HepG2 (cell line): ENCODE measurements around the gene DAPK1. TPM values are rescaled to one million over a fixed set of nuclear protein-coding genes. Genes with fewer than 3 reads are reported as not detected.

Experiments used
- ATAC-seq: fragments of 200-7000 bp; cut with Tn5 transposase; 3 replicates; pipeline ENCODE4 v1.9.1; 2020; ENCODE audit warnings: mild to moderate bottlenecking, moderate library complexity
- BruUV-seq: library from RNA; stranded (reverse); fragments of 400-500 nt; replicated peaks from 2 replicates; lab custom pipeline; 2021; lab: Mats Ljungman, UMichigan
- CTCF ChIA-PET: fragments of 300-600 bp; formaldehyde crosslinking; extraction: SDS; loops from one replicate; lab custom pipeline; 2021; ENCODE audit warnings: low total read pairs, inconsistent platforms, low intra/inter-chr PET ratio; lab: Yijun Ruan, JAX
- POLR2A ChIA-PET: fragments of 350-600 bp; sonication (Branson Sonifier 250); formaldehyde crosslinking; loops from one replicate; lab custom pipeline; 2020; ENCODE audit warnings: antibody characterized with exemption, inconsistent platforms; lab: Yijun Ruan, JAX
- DNase-seq: peaks from one replicate; pipeline ENCODE4 v3.0.0-alpha.2; 2015; ENCODE audit warnings: low spot score
- FAIRE-seq: peaks from 3 replicates; lab custom pipeline; 2011; peaks lifted over from hg19 to GRCh38; lab: Jason Lieb, UNC
- H2AFZ ChIP-seq: one replicate; pipeline ENCODE4 v1.6.1; 2011; ENCODE audit warnings: low read length, inconsistent platforms
- H3K27ac ChIP-seq: fragments of 300-600 bp; 3 replicates; pipeline ENCODE4 v1.8.0; 2011; ENCODE audit warnings: mixed run types, mild to moderate bottlenecking, mixed read lengths, low read length, inconsistent platforms; ENCODE audit not compliant: insufficient read depth; ENCODE audit errors: extremely low read length
- H3K27me3 ChIP-seq, 2 experiments: fragments of 200-600 bp in 1 of 2; 2 replicates in 1 of 2; 3 replicates in 1 of 2; pipeline versions ENCODE4 v1.6.0 to v1.8.0; 2011; ENCODE audit warnings: low read length in 2 of 2, mild to moderate bottlenecking in 2 of 2, moderate library complexity in 2 of 2, inconsistent platforms in 1 of 2; ENCODE audit not compliant: insufficient read depth in 2 of 2, control insufficient read depth in 1 of 2
- H3K36me3 ChIP-seq, 2 experiments: fragments of 200-600 bp in 1 of 2; replicated peaks in 1 of 2; 2 replicates in 1 of 2; 3 replicates in 1 of 2; pipeline versions ENCODE4 v1.5.1 to v1.8.0; 2011; ENCODE audit warnings: low read length in 2 of 2, inconsistent platforms in 1 of 2; ENCODE audit not compliant: insufficient read depth in 2 of 2, control insufficient read depth in 1 of 2
- H3K4me1 ChIP-seq: 2 replicates; pipeline ENCODE4 v1.5.1; 2012; ENCODE audit warnings: low read length, inconsistent platforms; ENCODE audit not compliant: insufficient read depth
- H3K4me2 ChIP-seq: 2 replicates; pipeline ENCODE4 v1.6.0; 2011; ENCODE audit warnings: low read depth, low read length, inconsistent platforms
- H3K4me3 ChIP-seq, 3 experiments: fragments of 200-600 bp in 1 of 3; sonication (generic), shearing (Covaris generic) in 1 of 3; replicated peaks in 1 of 3; 2 replicates each; pipeline ENCODE4 v1.5.1; 2011 to 2016; ENCODE audit warnings: low read length in 3 of 3, inconsistent platforms in 2 of 3, low read depth in 2 of 3, mild to moderate bottlenecking in 2 of 3, control low read depth in 1 of 3, mixed read lengths in 1 of 3; ENCODE audit not compliant: insufficient read depth in 1 of 3
- H3K79me2 ChIP-seq: one replicate; pipeline ENCODE4 v1.6.1; 2011; ENCODE audit warnings: low read length, inconsistent platforms; ENCODE audit not compliant: insufficient read depth
- H3K9ac ChIP-seq: 2 replicates; pipeline ENCODE4 v1.6.0; 2011; ENCODE audit warnings: mild to moderate bottlenecking, low read depth, low read length, inconsistent platforms; ENCODE audit not compliant: insufficient read depth
- H3K9me3 ChIP-seq: 2 replicates; pipeline ENCODE4 v1.5.1; 2012; ENCODE audit warnings: mild to moderate bottlenecking, low read length
- H4K20me1 ChIP-seq: 2 replicates; pipeline ENCODE4 v1.6.0; 2011; ENCODE audit warnings: inconsistent platforms, mild to moderate bottlenecking, low read length, moderate library complexity; ENCODE audit not compliant: insufficient read depth
- ELF3 ChIP-seq: IDR thresholded peaks from 2 replicates; pipeline ENCODE4 v1.6.1; 2016; ENCODE audit warnings: missing genetic modification reagents, missing compliant biosample characterization
- HMG20A ChIP-seq: IDR thresholded peaks from 2 replicates; pipeline ENCODE4 v1.6.1; 2016; ENCODE audit warnings: borderline replicate concordance
- NFYB ChIP-seq: sonication (generic); formaldehyde crosslinking; IDR thresholded peaks from 2 replicates; pipeline ENCODE4 v1.4.0; 2020; ENCODE audit warnings: missing genetic modification reagents
- RFX1 ChIP-seq: fragments of 450-650 bp; IDR thresholded peaks from 2 replicates; pipeline ENCODE4 v1.6.1; 2017
- SAP130 ChIP-seq: IDR thresholded peaks from 2 replicates; pipeline ENCODE4 v1.6.1; 2016; ENCODE audit warnings: low read depth
- SETDB1 ChIP-seq: sonication (generic); formaldehyde crosslinking; IDR thresholded peaks from 2 replicates; pipeline ENCODE4 v1.5.1; 2020; ENCODE audit warnings: missing genetic modification reagents, mild to moderate bottlenecking, borderline replicate concordance
- SOX5 ChIP-seq: IDR thresholded peaks from 2 replicates; pipeline ENCODE4 v1.6.1; 2016; ENCODE audit warnings: borderline replicate concordance
- ZBTB7A ChIP-seq: sonication (generic); formaldehyde crosslinking; IDR thresholded peaks from 2 replicates; pipeline ENCODE4 v1.8.0; 2022; ENCODE audit warnings: mild to moderate bottlenecking, missing genetic modification reagents
- ZMAT3 ChIP-seq: sonication (generic); formaldehyde crosslinking; conservative IDR thresholded peaks from 2 replicates; pipeline ENCODE4 v1.7.0; 2021; ENCODE audit warnings: missing genetic modification reagents
- ZNF10 ChIP-seq: sonication (generic); formaldehyde crosslinking; IDR thresholded peaks from 2 replicates; pipeline ENCODE4 v1.4.0; 2020; ENCODE audit warnings: mild to moderate bottlenecking, low read depth, missing genetic modification reagents, borderline replicate concordance
- ZNF225 ChIP-seq: sonication (generic); formaldehyde crosslinking; IDR thresholded peaks from 2 replicates; pipeline ENCODE4 v1.4.0; 2020; ENCODE audit warnings: mild to moderate bottlenecking, missing genetic modification reagents
- ZNF574 ChIP-seq: sonication (generic); formaldehyde crosslinking; IDR thresholded peaks from 2 replicates; pipeline ENCODE4 v1.4.0; 2020; ENCODE audit warnings: missing genetic modification reagents
- ZNF616 ChIP-seq: sonication (generic); formaldehyde crosslinking; IDR thresholded peaks from 2 replicates; pipeline ENCODE4 v1.5.0; 2020; ENCODE audit warnings: low read depth, mild to moderate bottlenecking, missing genetic modification reagents
- WGBS: methylation state at CpG from one replicate; pipeline ENCODE4 v1.1.6; 2017; ENCODE audit warnings: low lambda C conversion rate; 5-methylcytosine and 5-hydroxymethylcytosine counted together
- in situ Hi-C: cut with HindIII; loops from 2 replicates; pipeline ENCODE4 v1.10.0; 2017; ENCODE audit warnings: low pct_unique_long_range_greater_than_20kb; ENCODE audit not compliant: extremely low pct_ligation_motif_present
- intact Hi-C: fragments of 100-400 bp; cut with micrococcal nuclease; formaldehyde crosslinking; loops from one replicate; pipeline ENCODE4 v1.10.0; 2022; ENCODE audit not compliant: unreplicated experiment
- polyA plus RNA-seq, 8 experiments: library from polyadenylated mRNA; depleted of rRNA in 3 of 8; stranded (reverse) in 7 of 8; unstranded in 1 of 8; fragments of >200 nt; fragmentation: Illumina TruSeq in 4 of 8; extraction: Trizol in 4 of 8; gene quantifications; 2 replicates each; pipeline versions ENCODE4 v1.2.1 to v1.2.3, GENCODE V29; 2011 to 2016; ENCODE audit warnings: low read depth in 4 of 8, missing spikeins in 1 of 8, mixed read lengths in 1 of 8; ENCODE audit not compliant: insufficient read depth in 1 of 8
- total RNA-seq, 5 experiments: library from RNA; depleted of rRNA; stranded (reverse); fragments of >200 nt; fragmentation: Illumina TruSeq; extraction: Trizol; gene quantifications; 2 replicates each; pipeline ENCODE4 v1.2.3, GENCODE V29; 2016; ENCODE audit warnings: low read depth in 1 of 5
- TF ChIP-seq, protein P1 (sequence below): sonication (generic); formaldehyde crosslinking; IDR thresholded peaks from 2 replicates; pipeline ENCODE4 v1.5.0; 2020; ENCODE audit warnings: mild to moderate bottlenecking, low read depth, missing genetic modification reagents, borderline replicate concordance
- TF ChIP-seq, protein P2 (sequence below), 2 experiments: fragments of 450-650 bp in 1 of 2; sonication (generic) in 1 of 2; formaldehyde crosslinking; IDR thresholded peaks; 2 replicates each; pipeline versions ENCODE4 v1.5.0 to v1.8.0; 2020 to 2022; ENCODE audit warnings: mild to moderate bottlenecking in 1 of 2, missing genetic modification reagents in 1 of 2
- TF ChIP-seq, protein P3 (sequence below): sonication (generic); formaldehyde crosslinking; IDR thresholded peaks from 2 replicates; pipeline ENCODE4 v1.4.0; 2020; ENCODE audit warnings: missing genetic modification reagents

Gene DAPK1
- total and polyA plus RNA-seq, 2 of the 13 experiments (the other 11 are each of a cell fraction or from before 2014, with no cell fraction given), result 35.7 to 35.9 TPM

- TF ChIP-seq, protein P1, sequence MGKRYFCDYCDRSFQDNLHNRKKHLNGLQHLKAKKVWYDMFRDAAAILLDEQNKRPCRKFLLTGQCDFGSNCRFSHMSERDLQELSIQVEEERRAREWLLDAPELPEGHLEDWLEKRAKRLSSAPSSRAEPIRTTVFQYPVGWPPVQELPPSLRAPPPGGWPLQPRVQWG (CRISPR knock-in tag), result no peak
- no peak for TF ChIP-seq NFYB (CRISPR knock-in tag)
These were observed 95.8 kb downstream of the DAPK1 start (continued) for GRCh38 chr9:87593359-87593980.

GRCh38 chr9:87594194-87594593, 96.5 kb downstream of the DAPK1 start:
- POLR2A ChIA-PET, result no interaction called here
- 88% methylated on average over 4 of the region's 4 CpGs for WGBS
- H2AFZ ChIP-seq, result no peak overlapping the region
- H3K4me2 ChIP-seq, result no peak overlapping the region
- FAIRE-seq (no peak), DNase-seq (no peak), ATAC-seq (no peak)
- intact Hi-C loops (no loop called here), in situ Hi-C loops (no loop called here)
- no TSS peak for BruUV-seq
- CTCF ChIA-PET, result no interaction called here
- no peaks in the 10 kb centered on the region for H3K9me3 ChIP-seq
- H3K9ac ChIP-seq, result no peak overlapping the region
- no peak overlapping the region for H3K27ac ChIP-seq
- H4K20me1 ChIP-seq, result no peaks in the 10 kb centered on the region
- peaks cover 3 to 4% of the 10 kb centered on the region in 2 experiments; a peak in 3 of 5 replicates for H3K36me3 ChIP-seq
- H3K79me2 ChIP-seq, result peaks cover 3% of the 10 kb centered on the region
- H3K4me3 ChIP-seq, result no peak overlapping the region
- H3K4me1 ChIP-seq, result peaks cover 8% of the 10 kb centered on the region
- H3K27me3 ChIP-seq, result no peaks in the 10 kb centered on the region
- TF ChIP-seq, protein P2, sequence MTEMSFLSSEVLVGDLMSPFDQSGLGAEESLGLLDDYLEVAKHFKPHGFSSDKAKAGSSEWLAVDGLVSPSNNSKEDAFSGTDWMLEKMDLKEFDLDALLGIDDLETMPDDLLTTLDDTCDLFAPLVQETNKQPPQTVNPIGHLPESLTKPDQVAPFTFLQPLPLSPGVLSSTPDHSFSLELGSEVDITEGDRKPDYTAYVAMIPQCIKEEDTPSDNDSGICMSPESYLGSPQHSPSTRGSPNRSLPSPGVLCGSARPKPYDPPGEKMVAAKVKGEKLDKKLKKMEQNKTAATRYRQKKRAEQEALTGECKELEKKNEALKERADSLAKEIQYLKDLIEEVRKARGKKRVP (CRISPR knock-in tag; IDR thresholded peaks at IDR 0.05), result no peak
- TF ChIP-seq ZNF616 (no peak), ZMAT3 (no peak), ZNF225 (CRISPR knock-in tag) (no peak), SAP130 (CRISPR knock-in tag) (no peak), ZNF574 (CRISPR knock-in tag) (no peak), ZNF10 (CRISPR knock-in tag) (no peak), SOX5 (no peak), ELF3 (CRISPR knock-in tag) (no peak), ZBTB7A (CRISPR knock-in tag) (no peak), SETDB1 (no peak), HMG20A (no peak), RFX1 (no peak)
- TF ChIP-seq, protein P3, sequence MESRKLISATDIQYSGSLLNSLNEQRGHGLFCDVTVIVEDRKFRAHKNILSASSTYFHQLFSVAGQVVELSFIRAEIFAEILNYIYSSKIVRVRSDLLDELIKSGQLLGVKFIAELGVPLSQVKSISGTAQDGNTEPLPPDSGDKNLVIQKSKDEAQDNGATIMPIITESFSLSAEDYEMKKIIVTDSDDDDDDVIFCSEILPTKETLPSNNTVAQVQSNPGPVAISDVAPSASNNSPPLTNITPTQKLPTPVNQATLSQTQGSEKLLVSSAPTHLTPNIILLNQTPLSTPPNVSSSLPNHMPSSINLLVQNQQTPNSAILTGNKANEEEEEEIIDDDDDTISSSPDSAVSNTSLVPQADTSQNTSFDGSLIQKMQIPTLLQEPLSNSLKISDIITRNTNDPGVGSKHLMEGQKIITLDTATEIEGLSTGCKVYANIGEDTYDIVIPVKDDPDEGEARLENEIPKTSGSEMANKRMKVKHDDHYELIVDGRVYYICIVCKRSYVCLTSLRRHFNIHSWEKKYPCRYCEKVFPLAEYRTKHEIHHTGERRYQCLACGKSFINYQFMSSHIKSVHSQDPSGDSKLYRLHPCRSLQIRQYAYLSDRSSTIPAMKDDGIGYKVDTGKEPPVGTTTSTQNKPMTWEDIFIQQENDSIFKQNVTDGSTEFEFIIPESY (CRISPR knock-in tag), result no peak
